H9 (cell line): ENCODE results near the gene RPL22L1. TPM values are rescaled to one million over a fixed set of nuclear protein-coding genes. Genes with fewer than 3 reads are reported as not detected.

Experiments
- DNase-seq: peaks from one replicate; pipeline ENCODE4 v3.0.0-alpha.2; 2017
- H2AFZ ChIP-seq: one replicate; pipeline ENCODE4 v1.6.1; 2013; ENCODE audit warnings: mild to moderate bottlenecking, low read length, control low read depth, moderate library complexity
- H2AK5ac ChIP-seq: 2 replicates; pipeline ENCODE4 v1.6.1; 2013; ENCODE audit warnings: low read length, control low read depth, mixed read lengths; ENCODE audit not compliant: insufficient read length
- H2BK120ac ChIP-seq: one replicate; pipeline ENCODE4 v1.6.1; 2013; ENCODE audit warnings: low read depth, mild to moderate bottlenecking, low read length, control low read depth, inconsistent platforms; ENCODE audit not compliant: poor library complexity, severe bottlenecking
- H2BK12ac ChIP-seq: 2 replicates; pipeline ENCODE4 v1.6.1; 2013; ENCODE audit warnings: low read length, control low read depth, mixed read lengths, low read depth; ENCODE audit not compliant: insufficient read length
- H2BK15ac ChIP-seq: 2 replicates; pipeline ENCODE4 v1.6.1; 2013; ENCODE audit warnings: low read depth, low read length, control low read depth
- H2BK20ac ChIP-seq: one replicate; pipeline ENCODE4 v1.6.1; 2013; ENCODE audit warnings: low read depth, mild to moderate bottlenecking, low read length, control low read depth, inconsistent platforms; ENCODE audit not compliant: poor library complexity, severe bottlenecking
- H2BK5ac ChIP-seq: 2 replicates; pipeline ENCODE4 v1.6.1; 2013; ENCODE audit warnings: low read length, control low read depth, mixed read lengths; ENCODE audit not compliant: insufficient read length
- H3K14ac ChIP-seq: 2 replicates; pipeline ENCODE4 v1.6.1; 2013; ENCODE audit warnings: low read length, control low read depth; ENCODE audit not compliant: insufficient read depth
- H3K18ac ChIP-seq: 2 replicates; pipeline ENCODE4 v1.6.1; 2013; ENCODE audit warnings: low read depth, mild to moderate bottlenecking, mixed read lengths, low read length, control low read depth; ENCODE audit not compliant: insufficient read length
- H3K23ac ChIP-seq: 2 replicates; pipeline ENCODE4 v1.6.1; 2013; ENCODE audit warnings: low read length, control low read depth, mixed read lengths, low read depth; ENCODE audit not compliant: insufficient read length
- H3K23me2 ChIP-seq: 2 replicates; pipeline ENCODE4 v1.6.1; 2013; ENCODE audit warnings: low read depth, mild to moderate bottlenecking, mixed read lengths, low read length, control low read depth; ENCODE audit not compliant: insufficient read length, poor library complexity, severe bottlenecking
- H3K27ac ChIP-seq: 2 replicates; pipeline ENCODE4 v1.5.1; 2013; ENCODE audit warnings: low read length, control low read depth, mixed read lengths, low read depth; ENCODE audit not compliant: insufficient read length
- H3K27me3 ChIP-seq: 2 replicates; pipeline ENCODE4 v1.6.1; 2013; ENCODE audit warnings: low read length, control low read depth, inconsistent platforms; ENCODE audit not compliant: insufficient read depth
- H3K4ac ChIP-seq: 2 replicates; pipeline ENCODE4 v1.6.1; 2013; ENCODE audit warnings: low read depth, mild to moderate bottlenecking, control low read depth, inconsistent platforms, low read length, moderate library complexity
- H3K4me1 ChIP-seq: 2 replicates; pipeline ENCODE4 v1.6.1; 2013; ENCODE audit warnings: low read length, control low read depth, inconsistent platforms; ENCODE audit not compliant: insufficient read depth
- H3K4me2 ChIP-seq: 2 replicates; pipeline ENCODE4 v1.6.1; 2013; ENCODE audit warnings: low read length, control low read depth, mixed read lengths; ENCODE audit not compliant: insufficient read length, insufficient read depth
- H3K56ac ChIP-seq: 2 replicates; pipeline ENCODE4 v1.6.1; 2013; ENCODE audit warnings: low read depth, mild to moderate bottlenecking, mixed read lengths, low read length, control low read depth; ENCODE audit not compliant: insufficient read length
- H3K79me1 ChIP-seq: 2 replicates; pipeline ENCODE4 v1.6.1; 2013; ENCODE audit warnings: low read depth, mild to moderate bottlenecking, moderate library complexity, low read length, control low read depth, inconsistent platforms; ENCODE audit not compliant: insufficient read depth, poor library complexity, severe bottlenecking
- H3K79me2 ChIP-seq: 2 replicates; pipeline ENCODE4 v1.6.1; 2013; ENCODE audit warnings: low read length, control low read depth, inconsistent platforms; ENCODE audit not compliant: insufficient read depth
- H3K9ac ChIP-seq: 2 replicates; pipeline ENCODE4 v1.6.1; 2013; ENCODE audit warnings: low read length, control low read depth, mixed read lengths; ENCODE audit not compliant: insufficient read length; ENCODE audit errors: extremely low read depth
- H3K9me3 ChIP-seq: one replicate; pipeline ENCODE4 v1.6.1; 2013; ENCODE audit warnings: low read depth, low read length, inconsistent platforms; ENCODE audit not compliant: control insufficient read depth
- H3T11ph ChIP-seq: one replicate; pipeline ENCODE4 v1.6.1; 2013; ENCODE audit warnings: mild to moderate bottlenecking, low read length, control low read depth, inconsistent platforms
- H4K20me1 ChIP-seq: one replicate; pipeline ENCODE4 v1.6.1; 2013; ENCODE audit not compliant: control insufficient read depth, insufficient read length, insufficient read depth
- H4K5ac ChIP-seq: 2 replicates; pipeline ENCODE4 v1.6.1; 2013; ENCODE audit warnings: low read depth, mild to moderate bottlenecking, mixed read lengths, low read length, control low read depth; ENCODE audit not compliant: insufficient read length
- H4K8ac ChIP-seq: replicated peaks from 2 replicates; pipeline ENCODE4 v1.6.1; 2013; ENCODE audit warnings: low read length, control low read depth, mixed read lengths, low read depth; ENCODE audit not compliant: insufficient read length
- H4K91ac ChIP-seq: 2 replicates; pipeline ENCODE4 v1.6.1; 2013; ENCODE audit warnings: low read depth, mild to moderate bottlenecking, moderate library complexity, mixed read lengths, low read length, control low read depth; ENCODE audit not compliant: insufficient read length
- H3K27ac Mint-ChIP-seq, 3 experiments: 2 replicates in 2 of 3; 3 replicates in 1 of 3; pipeline ENCODE4 v1.8.0; 2020 to 2021; ENCODE audit warnings: mixed read lengths in 3 of 3, mild to moderate bottlenecking in 1 of 3, moderate library complexity in 1 of 3
- H3K27me3 Mint-ChIP-seq: 2 replicates; pipeline ENCODE4 v1.8.0; 2021; ENCODE audit warnings: low read depth, mild to moderate bottlenecking, moderate library complexity, mixed read lengths
- H3K36me3 Mint-ChIP-seq, 3 experiments: 2 replicates in 2 of 3; 3 replicates in 1 of 3; pipeline ENCODE4 v1.8.0; 2020 to 2021; ENCODE audit warnings: low read depth in 3 of 3, mixed read lengths in 3 of 3; ENCODE audit not compliant: insufficient read depth in 1 of 3
- H3K4me1 Mint-ChIP-seq, 2 experiments: 2 replicates each; pipeline ENCODE4 v1.8.0; 2020; ENCODE audit warnings: mixed read lengths in 2 of 2
- H3K4me3 Mint-ChIP-seq, 2 experiments: 2 replicates in 1 of 2; 3 replicates in 1 of 2; pipeline ENCODE4 v1.8.0; 2020 to 2021; ENCODE audit warnings: mild to moderate bottlenecking in 2 of 2, mixed read lengths in 2 of 2, moderate library complexity in 1 of 2
- H3K9me3 Mint-ChIP-seq, 2 experiments: 2 replicates in 1 of 2; 3 replicates in 1 of 2; pipeline ENCODE4 v1.8.0; 2020; ENCODE audit warnings: mild to moderate bottlenecking in 2 of 2, mixed read lengths in 2 of 2, moderate library complexity in 1 of 2
- CTCF ChIP-seq: fragments of 200-600 bp; sonication (generic); conservative IDR thresholded peaks from 3 replicates; pipeline ENCODE4 v1.8.0; 2021; ENCODE audit warnings: antibody characterized with exemption, mild to moderate bottlenecking
- WGBS: extraction: QIAGEN DNeasy Blood & Tissue Kit; methylation state at CpG from one replicate; pipeline ENCODE4 v1.1.7; 2013; ENCODE audit warnings: missing lambda C conversion rate, low lambda C conversion rate, mixed read lengths; ENCODE audit not compliant: insufficient read length; ENCODE audit errors: extremely low coverage; 5-methylcytosine and 5-hydroxymethylcytosine counted together
- total RNA-seq: library from RNA; stranded (reverse); gene quantifications from 2 replicates; pipeline ENCODE4 v1.2.1, GENCODE V29; 2021

The RPL22L1 gene
- total RNA-seq, 1 experiment from 2014 or later, result 100 TPM

- no peak overlapping the region for H3K4me3 Mint-ChIP-seq
- Histone ChIP-seq H3K4me2 (no peak overlapping the region), H3K4ac (no peak overlapping the region), H3K23me2 (no peaks in the 10 kb centered on the region), H2AFZ (no peak overlapping the region), H2BK120ac (no peak overlapping the region), H3K9me3 (no peaks in the 10 kb centered on the region), H2BK12ac (no peak overlapping the region), H3K56ac (no peak overlapping the region), H3K14ac (no peak overlapping the region), H3K4me1 (peaks cover 20% of the 10 kb centered on the region), H2BK15ac (no peak overlapping the region), H4K91ac (no peak overlapping the region), H3K79me1 (no peaks in the 10 kb centered on the region), H2AK5ac (no peak overlapping the region), H3K23ac (no peak overlapping the region), H3K9ac (no peak overlapping the region), H3K27ac (no peak overlapping the region), H3K79me2 (no peaks in the 10 kb centered on the region), H4K20me1 (no peaks in the 10 kb centered on the region), H3K27me3 (no peaks in the 10 kb centered on the region), H2BK20ac (no peak overlapping the region), H2BK5ac (no peak overlapping the region), H4K8ac (no peak overlapping the region), H3K18ac (no peak overlapping the region), H3T11ph (no peak overlapping the region), H4K5ac (no peak overlapping the region)
- H3K4me1 Mint-ChIP-seq, result peaks cover 37 to 40% of the 10 kb centered on the region in 2 experiments
- H3K9me3 Mint-ChIP-seq, result no peaks in the 10 kb centered on the region
- H3K27ac Mint-ChIP-seq, result no peak overlapping the region
- no peak for DNase-seq
- TF ChIP-seq CTCF, result no peak
- no peaks in the 10 kb centered on the region for H3K36me3 Mint-ChIP-seq
- no CpG with 5 or more reads among the region's 3 CpGs for WGBS
- no peaks in the 10 kb centered on the region for H3K27me3 Mint-ChIP-seq
Observed at GRCh38 chr3:170835336-170835735, 34.7 kb downstream of the RPL22L1 start.
